SK-MEL-5 (cell line): Measurements from ENCODE around the gene ELOVL6. TPM values are rescaled to one million over a fixed set of nuclear protein-coding genes. Genes with fewer than 3 reads are reported as not detected.
"Not testable (repeated sequence)": the region's sequence is repeated elsewhere in the genome, so short reads cannot be mapped to it uniquely, and the experiment has no call there.

Source experiments
- DNase-seq: peaks from one replicate; pipeline ENCODE4 v3.0.0-alpha.2; 2016; ENCODE audit warnings: low read depth, low spot score
- in situ Hi-C: cut with HindIII; loops from 2 replicates; pipeline ENCODE4 v1.10.0; 2016; ENCODE audit warnings: low sequenced_read_pairs, high pct_unique_total_duplicates, low pct_unique_long_range_greater_than_20kb
- total RNA-seq: library from RNA; depleted of rRNA; stranded (reverse); fragments of >200 nt; shearing (Covaris generic); gene quantifications from 2 replicates; pipeline ENCODE4 v1.2.3, GENCODE V29; 2014

The ELOVL6 gene
- total RNA-seq, 1 experiment from 2014 or later, result 7.8 TPM

- in situ Hi-C loops, result no loop called here
- no peak for DNase-seq
Measured at GRCh38 chr4:110172972-110173371, 25.4 kb downstream of the ELOVL6 start.

GRCh38 chr4:110171971-110172370 is 26.4 kb downstream of the ELOVL6 start:
- in situ Hi-C loops, result no loop called here
- no peak for DNase-seq

- DNase-seq, result no peak
- in situ Hi-C loops, result no loop called here
Measured at GRCh38 chr4:110170861-110171260, 27.6 kb downstream of the ELOVL6 start.

- DNase-seq, result no peak
- in situ Hi-C loops, result no loop called here
Measured at GRCh38 chr4:110165382-110166286, 32.8 kb downstream of the ELOVL6 start.

GRCh38 chr4:110164856-110165255 is 33.6 kb downstream of the ELOVL6 start:
- DNase-seq, result no peak
- in situ Hi-C loops, result no loop called here

GRCh38 chr4:110164251-110164650 is 34.2 kb downstream of the ELOVL6 start:
- DNase-seq, result no peak
- in situ Hi-C loops, result no loop called here

GRCh38 chr4:110163327-110164069 is 34.9 kb downstream of the ELOVL6 start:
- no peak for DNase-seq
- in situ Hi-C loops, result no loop called here

- in situ Hi-C loops, result no loop called here
- DNase-seq, result no peak
Measured at GRCh38 chr4:110160618-110161017, 37.8 kb downstream of the ELOVL6 start.

GRCh38 chr4:110159541-110159940 is 38.9 kb downstream of the ELOVL6 start:
- in situ Hi-C loops, result no loop called here
- no peak for DNase-seq

GRCh38 chr4:110157580-110157979 is 40.8 kb downstream of the ELOVL6 start:
- no peak for DNase-seq
- in situ Hi-C loops, result no loop called here

- in situ Hi-C loops, DNase-seq: not testable (repeated sequence)
Measured at GRCh38 chr4:110157166-110157565, 41.2 kb downstream of the ELOVL6 start.

- DNase-seq, result no peak
- in situ Hi-C loops, result no loop called here
Measured at GRCh38 chr4:110156442-110156841, 42.0 kb downstream of the ELOVL6 start.

- no peak for DNase-seq
- in situ Hi-C loops, result no loop called here
Measured at GRCh38 chr4:110155654-110156053, 42.8 kb downstream of the ELOVL6 start.

- DNase-seq, result no peak
Measured at GRCh38 chr4:110154582-110154981, 43.8 kb downstream of the ELOVL6 start.

GRCh38 chr4:110152386-110152785 is 46.0 kb downstream of the ELOVL6 start:
- no peak for DNase-seq
- in situ Hi-C loops, result no loop called here

More at GRCh38 chr4:110154582-110154981, 43.8 kb downstream of the ELOVL6 start:
- in situ Hi-C loops, result no loop called here

- DNase-seq, result no peak
- in situ Hi-C loops, result no loop called here
Measured at GRCh38 chr4:110149089-110149488, 49.3 kb downstream of the ELOVL6 start.

GRCh38 chr4:110142461-110142860 is 56.0 kb downstream of the ELOVL6 start:
- in situ Hi-C loops, result no loop called here
- DNase-seq, result no peak

GRCh38 chr4:110139815-110140214 is 58.6 kb downstream of the ELOVL6 start:
- no peak for DNase-seq
- in situ Hi-C loops, result no loop called here

GRCh38 chr4:110139111-110139510 is 59.3 kb downstream of the ELOVL6 start:
- in situ Hi-C loops, result no loop called here
- no peak for DNase-seq
